DND-41 (cell line): ENCODE results near the gene AGPAT3.

Experiments used
- EZH2 ChIP-seq: IDR thresholded peaks from 3 replicates; pipeline ENCODE4 v1.6.1; 2012; ENCODE audit warnings: borderline replicate concordance, low read depth, mild to moderate bottlenecking, moderate library complexity, low read length, inconsistent platforms; ENCODE audit not compliant: severe bottlenecking
- TF ChIP-seq, protein P1 (sequence below): IDR thresholded peaks from 2 replicates; pipeline ENCODE4 v1.5.1; 2012; ENCODE audit warnings: borderline replicate concordance, low read length, moderate library complexity, mild to moderate bottlenecking; ENCODE audit not compliant: poor library complexity, severe bottlenecking; ENCODE audit errors: extremely low read depth

DNA sequence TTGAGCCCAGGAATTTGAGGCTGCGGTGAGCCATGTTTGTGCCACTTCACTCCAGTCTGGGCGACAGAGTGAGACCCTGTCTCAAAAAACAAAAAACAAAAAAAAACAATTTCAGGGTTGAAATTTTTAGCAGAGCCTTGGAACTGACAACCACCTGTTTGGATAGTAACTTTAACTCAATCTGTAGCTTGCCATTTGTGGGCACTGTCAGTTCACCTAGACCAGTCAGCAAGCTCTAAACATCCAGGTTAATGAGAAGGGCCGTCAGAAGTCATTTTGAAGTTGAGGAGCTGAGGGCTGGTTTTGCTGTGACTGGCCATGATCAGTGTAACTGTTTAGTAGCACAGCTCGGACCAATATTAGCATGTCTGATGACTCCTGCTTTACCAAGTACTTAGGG lies 155.5 kb downstream of the AGPAT3 start:
- TF ChIP-seq, protein P1, sequence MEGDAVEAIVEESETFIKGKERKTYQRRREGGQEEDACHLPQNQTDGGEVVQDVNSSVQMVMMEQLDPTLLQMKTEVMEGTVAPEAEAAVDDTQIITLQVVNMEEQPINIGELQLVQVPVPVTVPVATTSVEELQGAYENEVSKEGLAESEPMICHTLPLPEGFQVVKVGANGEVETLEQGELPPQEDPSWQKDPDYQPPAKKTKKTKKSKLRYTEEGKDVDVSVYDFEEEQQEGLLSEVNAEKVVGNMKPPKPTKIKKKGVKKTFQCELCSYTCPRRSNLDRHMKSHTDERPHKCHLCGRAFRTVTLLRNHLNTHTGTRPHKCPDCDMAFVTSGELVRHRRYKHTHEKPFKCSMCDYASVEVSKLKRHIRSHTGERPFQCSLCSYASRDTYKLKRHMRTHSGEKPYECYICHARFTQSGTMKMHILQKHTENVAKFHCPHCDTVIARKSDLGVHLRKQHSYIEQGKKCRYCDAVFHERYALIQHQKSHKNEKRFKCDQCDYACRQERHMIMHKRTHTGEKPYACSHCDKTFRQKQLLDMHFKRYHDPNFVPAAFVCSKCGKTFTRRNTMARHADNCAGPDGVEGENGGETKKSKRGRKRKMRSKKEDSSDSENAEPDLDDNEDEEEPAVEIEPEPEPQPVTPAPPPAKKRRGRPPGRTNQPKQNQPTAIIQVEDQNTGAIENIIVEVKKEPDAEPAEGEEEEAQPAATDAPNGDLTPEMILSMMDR = no peak
- no peak for TF ChIP-seq EZH2
